COLO668 (cell line): ENCODE results near the gene KLRF1.
"Not testable (repeated sequence)": the region's sequence is repeated elsewhere in the genome, so short reads cannot be mapped to it uniquely, and the experiment has no call there.

Source experiments
- DNase-seq: peaks from one replicate; lab custom pipeline; 2025; ENCODE audit not compliant: unreplicated experiment; lab: John Stamatoyannopoulos, UW

The KLRF1 gene

GRCh38 chr12:9868951-9869306 lies 41.6 kb downstream of the KLRF1 start:
- DNase-seq = no peak

DNA sequence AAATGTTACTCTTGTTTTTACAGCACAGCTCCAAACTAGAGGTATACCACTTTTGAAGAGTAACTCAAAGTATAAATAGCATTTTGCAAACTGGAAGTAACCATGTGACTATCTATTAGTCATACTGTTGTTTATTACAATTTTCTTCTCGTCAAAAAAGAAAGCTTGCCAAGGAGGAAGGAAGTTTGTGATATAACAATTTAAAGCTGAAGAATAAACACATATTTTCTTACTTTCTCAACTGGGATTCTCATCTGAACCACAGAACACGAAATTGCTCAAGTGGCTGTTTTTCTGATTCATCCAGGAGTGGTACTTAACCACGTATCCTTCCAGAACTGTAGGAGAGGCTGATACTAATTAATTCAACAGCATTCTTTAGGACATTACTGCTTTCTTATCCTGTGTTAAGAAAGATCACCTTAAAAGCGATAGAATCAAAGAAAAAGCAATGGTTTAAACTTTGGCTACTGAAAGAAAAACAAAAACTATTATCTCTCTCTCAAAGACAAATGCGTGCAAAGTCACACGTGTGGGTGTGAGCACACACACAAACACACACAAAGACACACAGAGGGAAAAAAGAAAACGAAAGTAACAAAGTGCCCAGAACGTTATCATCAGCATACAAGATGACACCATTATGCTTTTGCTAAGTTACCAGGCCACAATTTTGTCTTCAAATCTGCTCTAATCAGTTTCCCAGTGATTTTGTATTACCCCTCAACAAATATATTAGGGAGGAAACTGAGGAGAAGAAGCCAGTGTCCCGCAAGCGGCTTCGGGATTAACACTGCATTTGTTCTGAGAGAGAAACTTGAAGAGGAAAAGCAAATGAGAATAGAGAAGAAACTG lies 42.3 kb downstream of the KLRF1 start, which contains the start of gene CLEC2B:
TSS of gene CLEC2B (minus strand) at position 48 of the 855 bp plus-strand sequence.
- DNase-seq = no peak

- no peak for DNase-seq
Observed at GRCh38 chr12:9870286-9870866, 43.1 kb downstream of the KLRF1 start.

DNA sequence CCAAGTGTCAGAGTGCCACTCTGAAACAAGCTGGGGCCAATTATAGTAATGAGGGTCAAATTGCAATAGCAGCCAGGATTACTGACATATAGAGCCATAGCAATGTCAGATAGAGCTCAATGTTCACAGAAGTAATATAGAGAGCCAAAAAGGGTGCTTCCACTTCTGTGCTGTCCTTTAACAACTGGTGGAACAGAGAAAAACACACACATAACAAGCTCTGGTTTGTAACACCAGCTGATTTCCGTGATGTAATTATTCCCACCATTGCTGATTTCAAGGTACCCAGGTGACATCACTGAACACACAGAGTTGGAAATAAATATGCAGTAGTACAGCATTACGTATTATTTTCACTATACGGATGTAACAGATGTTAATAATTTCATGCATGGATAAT lies 44.9 kb downstream of the KLRF1 start:
- no peak for DNase-seq

- DNase-seq = no peak
Observed at GRCh38 chr12:9872742-9873141, 45.5 kb downstream of the KLRF1 start.

GRCh38 chr12:9876120-9876519 lies 48.8 kb downstream of the KLRF1 start:
- DNase-seq = not testable (repeated sequence)

DNA sequence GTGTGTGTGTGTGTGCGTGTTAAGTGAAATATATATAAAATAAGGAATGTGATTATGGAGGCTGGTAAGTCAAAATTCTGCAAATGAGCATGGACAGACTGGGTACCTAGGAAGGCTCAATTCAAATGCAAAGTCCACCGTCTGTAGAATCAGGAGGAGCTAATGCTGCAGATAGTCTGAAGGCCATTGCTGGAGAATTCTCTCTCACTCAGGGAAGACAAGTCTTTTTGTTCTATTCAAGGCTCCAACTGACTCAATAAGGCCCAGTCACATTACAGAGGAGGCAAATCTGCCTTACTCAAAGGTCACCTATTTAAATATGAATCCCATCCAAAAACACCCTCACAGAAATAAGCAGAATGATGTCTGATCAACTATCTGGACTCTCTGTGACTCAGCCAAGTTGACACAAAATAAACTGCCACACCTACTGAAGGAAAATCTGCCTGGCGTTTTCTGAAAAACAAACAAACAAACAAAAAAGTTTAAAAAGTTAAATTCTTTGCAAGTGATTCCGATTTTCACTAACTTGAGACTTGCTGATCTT lies 53.3 kb downstream of the KLRF1 start:
- DNase-seq = no peak

- no peak for DNase-seq
Observed at GRCh38 chr12:9881246-9881645, 54.0 kb downstream of the KLRF1 start, which contains the start of gene KLRF2. Gene KLRF2 (plus strand): TSS chr12:9881489. CDS start chr12:9881596, 107 bp downstream.

DNA sequence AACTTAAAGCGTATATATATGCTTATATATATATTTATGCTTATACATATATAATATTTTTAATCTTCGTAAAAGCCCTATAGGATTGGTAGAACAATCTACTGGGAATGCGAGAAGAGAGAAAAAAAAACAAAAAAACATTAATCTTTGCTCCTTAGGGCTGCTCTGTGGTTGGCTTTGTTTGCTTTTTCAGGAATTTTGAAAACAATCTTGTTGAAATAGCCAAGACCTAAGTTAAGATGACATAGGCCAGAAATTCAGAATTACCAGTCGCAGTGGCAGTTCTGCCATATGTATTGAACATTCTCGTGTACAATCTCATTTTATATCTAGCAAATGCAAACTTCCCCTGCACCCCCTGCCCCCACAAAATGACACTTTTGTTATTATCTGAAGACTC lies 54.7 kb downstream of the KLRF1 start:
- no peak for DNase-seq

DNA sequence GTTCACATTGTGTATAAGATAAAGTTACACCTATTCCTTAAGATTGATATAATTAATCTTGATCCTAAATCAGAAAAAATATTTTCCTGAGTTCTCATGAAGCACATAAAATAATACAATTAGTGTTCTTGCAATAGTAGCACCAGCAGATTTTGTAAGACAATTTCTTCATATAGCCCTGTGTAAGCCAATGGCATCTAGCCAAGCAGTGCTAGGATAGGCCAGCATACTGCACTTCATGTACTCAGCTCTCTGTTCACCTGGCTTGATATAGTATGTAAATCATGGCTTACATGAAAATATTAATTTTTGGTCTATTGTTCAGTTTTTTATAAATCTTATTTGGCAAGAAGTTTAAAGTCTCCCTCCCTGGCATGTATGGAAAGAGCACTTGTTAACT lies 55.9 kb downstream of the KLRF1 start:
- DNase-seq = no peak

DNA sequence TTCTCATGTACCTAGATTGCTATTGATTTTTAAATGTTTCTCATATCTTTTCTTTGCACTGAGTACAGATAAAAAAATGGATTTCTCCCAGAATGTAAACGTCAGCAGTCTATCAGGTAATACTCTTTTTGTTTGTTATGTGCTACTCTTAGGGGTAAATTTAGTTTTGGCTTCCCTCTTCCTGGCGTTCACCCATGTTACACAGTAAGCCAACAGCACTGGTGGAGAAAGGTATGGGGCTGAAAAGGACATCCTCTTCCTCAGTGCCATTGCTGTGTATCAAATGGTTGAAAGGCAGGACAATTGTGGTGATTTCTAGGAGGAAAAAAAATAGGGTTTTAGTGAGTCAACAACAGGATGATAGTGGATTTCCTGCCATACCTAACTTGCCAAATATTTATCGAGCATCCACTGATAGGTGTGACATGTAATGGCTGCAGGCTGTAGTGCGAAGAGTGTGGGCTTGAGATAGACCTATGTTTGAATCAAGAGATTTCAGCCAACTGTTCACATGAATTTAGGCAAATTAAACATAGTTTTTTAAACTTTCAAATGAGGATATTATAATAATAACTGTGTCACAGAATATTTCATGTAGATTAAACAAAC lies 61.5 kb downstream of the KLRF1 start:
- no peak for DNase-seq
